Stimulated activated CD8-positive, alpha-beta memory T cell treated with anti-CD3 and anti-CD28 coated beads, Interleukin-12 subunit alpha, Interleukin-12 subunit beta, amount 100 ng/mL, for 1 hour (primary cell): ENCODE results near the gene SULF2.
"Not testable (repeated sequence)": the region's sequence is repeated elsewhere in the genome, so short reads cannot be mapped to it uniquely, and the experiment has no call there.

Experiments used
- DNase-seq: peaks from one replicate; pipeline ENCODE4 v3.0.0-alpha.2; 2020; ENCODE audit warnings: low read depth

SULF2 gene

GRCh38 chr20:47785311-47785853, at the start of gene SULF2:
Gene SULF2, minus strand, starts transcription at chr20:47785481. Its CDS starts 28,118 bp downstream, at chr20:47757363.
- no peak for DNase-seq

- not testable (repeated sequence) for DNase-seq
Observed at GRCh38 chr20:47831675-47832074, 46.4 kb upstream of the SULF2 start.

- DNase-seq, result not testable (repeated sequence)
Observed at GRCh38 chr20:47826716-47827115, 41.4 kb upstream of the SULF2 start.

- DNase-seq, result not testable (repeated sequence)
Observed at GRCh38 chr20:47826006-47826405, 40.7 kb upstream of the SULF2 start.

GRCh38 chr20:47825011-47825762, 39.9 kb upstream of the SULF2 start:
- no peak for DNase-seq

GRCh38 chr20:47823941-47824340, 38.7 kb upstream of the SULF2 start:
- not testable (repeated sequence) for DNase-seq

GRCh38 chr20:47821481-47822100, 36.3 kb upstream of the SULF2 start:
- no peak for DNase-seq

- DNase-seq, result no peak
Observed at GRCh38 chr20:47818996-47819609, 33.8 kb upstream of the SULF2 start.

GRCh38 chr20:47818466-47818865, 33.2 kb upstream of the SULF2 start:
- no peak for DNase-seq

GRCh38 chr20:47818016-47818415, 32.7 kb upstream of the SULF2 start:
- no peak for DNase-seq

GRCh38 chr20:47817573-47817972, 32.3 kb upstream of the SULF2 start:
- no peak for DNase-seq

- no peak for DNase-seq
Observed at GRCh38 chr20:47816487-47817451, 31.5 kb upstream of the SULF2 start.

GRCh38 chr20:47815866-47816265, 30.6 kb upstream of the SULF2 start:
- no peak for DNase-seq

- DNase-seq, result no peak
Observed at GRCh38 chr20:47815416-47815806, 30.1 kb upstream of the SULF2 start.

GRCh38 chr20:47814632-47815415, 29.5 kb upstream of the SULF2 start:
- DNase-seq, result no peak

GRCh38 chr20:47810721-47811347, 25.6 kb upstream of the SULF2 start:
- no peak for DNase-seq

- no peak for DNase-seq
Observed at GRCh38 chr20:47810116-47810677, 24.9 kb upstream of the SULF2 start.

GRCh38 chr20:47809161-47809960, 24.1 kb upstream of the SULF2 start:
- no peak for DNase-seq

GRCh38 chr20:47805951-47806350, 20.7 kb upstream of the SULF2 start:
- no peak for DNase-seq
